HepG2 (cell line): ENCODE measurements around the gene SLC22A23. TPM values are rescaled to one million over a fixed set of nuclear protein-coding genes. Genes with fewer than 3 reads are reported as not detected.
A peak's percentile ranks its signal among the peaks of the same experiment; 100 is the strongest.

ENCODE experiments used
- DR1 ChIP-seq: sonication (generic); formaldehyde crosslinking; IDR thresholded peaks from 2 replicates; pipeline ENCODE4 v1.8.0; 2021; ENCODE audit warnings: mild to moderate bottlenecking, missing genetic modification reagents, inconsistent platforms
- ELF4 ChIP-seq: sonication (generic); formaldehyde crosslinking; IDR thresholded peaks from 2 replicates; pipeline ENCODE4 v1.5.0; 2020; ENCODE audit warnings: missing genetic modification reagents, mild to moderate bottlenecking, moderate library complexity, borderline replicate concordance
- GTF3A ChIP-seq: sonication (generic); formaldehyde crosslinking; conservative IDR thresholded peaks from 2 replicates; pipeline ENCODE4 v1.4.0; 2020; ENCODE audit warnings: mild to moderate bottlenecking, missing genetic modification reagents
- MAFK ChIP-seq, 2 experiments: IDR thresholded peaks in 1 of 2; conservative IDR thresholded peaks in 1 of 2; 2 replicates each; pipeline ENCODE4 v1.6.1; 2011; ENCODE audit warnings: improper control_type of control experiment in 2 of 2, low read length in 2 of 2
- MXI1 ChIP-seq: IDR thresholded peaks from 3 replicates; pipeline ENCODE4 v1.6.1; 2012; ENCODE audit warnings: low read depth, low read length, inconsistent platforms, borderline replicate concordance
- NCOA2 ChIP-seq: sonication (generic); formaldehyde crosslinking; IDR thresholded peaks from 2 replicates; pipeline ENCODE4 v1.8.0; 2022; ENCODE audit warnings: inconsistent platforms
- RORA ChIP-seq: sonication (generic); formaldehyde crosslinking; IDR thresholded peaks from 2 replicates; pipeline ENCODE4 v1.5.0; 2020; ENCODE audit warnings: mild to moderate bottlenecking, missing genetic modification reagents, moderate library complexity
- ZNF317 ChIP-seq: sonication (generic); formaldehyde crosslinking; IDR thresholded peaks from 2 replicates; pipeline ENCODE4 v1.5.0; 2020; ENCODE audit warnings: mild to moderate bottlenecking, missing genetic modification reagents
- ZNF737 ChIP-seq: sonication (generic); formaldehyde crosslinking; IDR thresholded peaks from 2 replicates; pipeline ENCODE4 v1.5.0; 2020; ENCODE audit warnings: missing genetic modification reagents, mild to moderate bottlenecking, borderline replicate concordance
- ZSCAN21 ChIP-seq: sonication (generic); formaldehyde crosslinking; IDR thresholded peaks from 2 replicates; pipeline ENCODE4 v1.8.0; 2022; ENCODE audit warnings: mild to moderate bottlenecking, missing genetic modification reagents, moderate library complexity, borderline replicate concordance
- polyA plus RNA-seq, 8 experiments: library from polyadenylated mRNA; depleted of rRNA in 3 of 8; stranded (reverse) in 7 of 8; unstranded in 1 of 8; fragments of >200 nt; fragmentation: Illumina TruSeq in 4 of 8; extraction: Trizol in 4 of 8; gene quantifications; 2 replicates each; pipeline versions ENCODE4 v1.2.1 to v1.2.3, GENCODE V29; 2011 to 2016; ENCODE audit warnings: low read depth in 4 of 8, missing spikeins in 1 of 8, mixed read lengths in 1 of 8; ENCODE audit not compliant: insufficient read depth in 1 of 8
- total RNA-seq, 5 experiments: library from RNA; depleted of rRNA; stranded (reverse); fragments of >200 nt; fragmentation: Illumina TruSeq; extraction: Trizol; gene quantifications; 2 replicates each; pipeline ENCODE4 v1.2.3, GENCODE V29; 2016; ENCODE audit warnings: low read depth in 1 of 5
- TF ChIP-seq, protein P1 (sequence below), 2 experiments: IDR thresholded peaks; 2 replicates each; pipeline ENCODE4 v1.6.1; 2011 to 2012; ENCODE audit warnings: low read length in 2 of 2, borderline replicate concordance in 1 of 2, low read depth in 1 of 2, mild to moderate bottlenecking in 1 of 2, moderate library complexity in 1 of 2
- TF ChIP-seq, protein P2 (sequence below): sonication (generic); formaldehyde crosslinking; IDR thresholded peaks from 2 replicates; pipeline ENCODE4 v1.4.0; 2020; ENCODE audit warnings: missing genetic modification reagents
- TF ChIP-seq, protein P3 (sequence below): sonication (generic); formaldehyde crosslinking; conservative IDR thresholded peaks from 2 replicates; pipeline ENCODE4 v1.4.0; 2020; ENCODE audit warnings: missing genetic modification reagents

The SLC22A23 gene
- total and polyA plus RNA-seq, 2 of the 13 experiments (the other 11 are each of a cell fraction or from before 2014, with no cell fraction given), result 11.8 to 17.5 TPM

DNA sequence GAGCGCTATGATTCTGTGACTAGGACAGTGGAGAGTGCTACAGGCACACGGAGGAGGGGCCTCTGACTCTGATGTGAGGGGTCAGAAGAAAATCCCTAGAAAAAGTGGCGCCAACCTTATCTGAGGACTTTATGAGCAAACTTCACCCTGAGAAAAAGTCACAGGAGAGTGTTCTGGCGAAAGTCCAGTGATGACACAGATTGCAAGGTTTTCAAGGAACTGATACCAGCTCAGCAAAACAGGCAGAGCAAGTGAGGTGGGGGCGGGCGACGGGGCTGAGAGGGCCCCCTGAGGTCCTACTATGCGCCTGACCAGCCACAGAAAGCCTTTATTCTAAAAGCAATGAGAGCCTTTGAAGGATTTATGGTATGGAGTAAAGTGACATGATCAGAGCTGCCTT, 73.3 kb downstream of the SLC22A23 start (continued):
- peak; percentile 48 to 51; a peak in 3 of 4 replicates for TF ChIP-seq MAFK (conservative IDR thresholded peaks at IDR 0.05 in 1 of 2, IDR thresholded peaks at IDR 0.05 in 1 of 2; ENCODE audit: low read length in 2 of 2)
- TF ChIP-seq ELF4 (CRISPR knock-in tag), result no peak
- TF ChIP-seq, protein P1, sequence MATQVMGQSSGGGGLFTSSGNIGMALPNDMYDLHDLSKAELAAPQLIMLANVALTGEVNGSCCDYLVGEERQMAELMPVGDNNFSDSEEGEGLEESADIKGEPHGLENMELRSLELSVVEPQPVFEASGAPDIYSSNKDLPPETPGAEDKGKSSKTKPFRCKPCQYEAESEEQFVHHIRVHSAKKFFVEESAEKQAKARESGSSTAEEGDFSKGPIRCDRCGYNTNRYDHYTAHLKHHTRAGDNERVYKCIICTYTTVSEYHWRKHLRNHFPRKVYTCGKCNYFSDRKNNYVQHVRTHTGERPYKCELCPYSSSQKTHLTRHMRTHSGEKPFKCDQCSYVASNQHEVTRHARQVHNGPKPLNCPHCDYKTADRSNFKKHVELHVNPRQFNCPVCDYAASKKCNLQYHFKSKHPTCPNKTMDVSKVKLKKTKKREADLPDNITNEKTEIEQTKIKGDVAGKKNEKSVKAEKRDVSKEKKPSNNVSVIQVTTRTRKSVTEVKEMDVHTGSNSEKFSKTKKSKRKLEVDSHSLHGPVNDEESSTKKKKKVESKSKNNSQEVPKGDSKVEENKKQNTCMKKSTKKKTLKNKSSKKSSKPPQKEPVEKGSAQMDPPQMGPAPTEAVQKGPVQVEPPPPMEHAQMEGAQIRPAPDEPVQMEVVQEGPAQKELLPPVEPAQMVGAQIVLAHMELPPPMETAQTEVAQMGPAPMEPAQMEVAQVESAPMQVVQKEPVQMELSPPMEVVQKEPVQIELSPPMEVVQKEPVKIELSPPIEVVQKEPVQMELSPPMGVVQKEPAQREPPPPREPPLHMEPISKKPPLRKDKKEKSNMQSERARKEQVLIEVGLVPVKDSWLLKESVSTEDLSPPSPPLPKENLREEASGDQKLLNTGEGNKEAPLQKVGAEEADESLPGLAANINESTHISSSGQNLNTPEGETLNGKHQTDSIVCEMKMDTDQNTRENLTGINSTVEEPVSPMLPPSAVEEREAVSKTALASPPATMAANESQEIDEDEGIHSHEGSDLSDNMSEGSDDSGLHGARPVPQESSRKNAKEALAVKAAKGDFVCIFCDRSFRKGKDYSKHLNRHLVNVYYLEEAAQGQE (IDR thresholded peaks at IDR 0.05; ENCODE audit: borderline replicate concordance in 1 of 2, low read depth in 1 of 2, low read length in 2 of 2), result no peak; a peak in 1 of 4 replicates
- peak; percentile 41; the same call in 1 of the 2 replicates for TF ChIP-seq NCOA2 (CRISPR knock-in tag)
- no peak for TF ChIP-seq ZNF317 (CRISPR knock-in tag)
- no peak for TF ChIP-seq ZNF737 (CRISPR knock-in tag)
- no peak for TF ChIP-seq GTF3A (CRISPR knock-in tag)
- no peak for TF ChIP-seq MXI1
- TF ChIP-seq, protein P2, sequence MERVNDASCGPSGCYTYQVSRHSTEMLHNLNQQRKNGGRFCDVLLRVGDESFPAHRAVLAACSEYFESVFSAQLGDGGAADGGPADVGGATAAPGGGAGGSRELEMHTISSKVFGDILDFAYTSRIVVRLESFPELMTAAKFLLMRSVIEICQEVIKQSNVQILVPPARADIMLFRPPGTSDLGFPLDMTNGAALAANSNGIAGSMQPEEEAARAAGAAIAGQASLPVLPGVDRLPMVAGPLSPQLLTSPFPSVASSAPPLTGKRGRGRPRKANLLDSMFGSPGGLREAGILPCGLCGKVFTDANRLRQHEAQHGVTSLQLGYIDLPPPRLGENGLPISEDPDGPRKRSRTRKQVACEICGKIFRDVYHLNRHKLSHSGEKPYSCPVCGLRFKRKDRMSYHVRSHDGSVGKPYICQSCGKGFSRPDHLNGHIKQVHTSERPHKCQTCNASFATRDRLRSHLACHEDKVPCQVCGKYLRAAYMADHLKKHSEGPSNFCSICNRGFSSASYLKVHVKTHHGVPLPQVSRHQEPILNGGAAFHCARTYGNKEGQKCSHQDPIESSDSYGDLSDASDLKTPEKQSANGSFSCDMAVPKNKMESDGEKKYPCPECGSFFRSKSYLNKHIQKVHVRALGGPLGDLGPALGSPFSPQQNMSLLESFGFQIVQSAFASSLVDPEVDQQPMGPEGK (CRISPR knock-in tag), result peak; percentile 91
- TF ChIP-seq, protein P3, sequence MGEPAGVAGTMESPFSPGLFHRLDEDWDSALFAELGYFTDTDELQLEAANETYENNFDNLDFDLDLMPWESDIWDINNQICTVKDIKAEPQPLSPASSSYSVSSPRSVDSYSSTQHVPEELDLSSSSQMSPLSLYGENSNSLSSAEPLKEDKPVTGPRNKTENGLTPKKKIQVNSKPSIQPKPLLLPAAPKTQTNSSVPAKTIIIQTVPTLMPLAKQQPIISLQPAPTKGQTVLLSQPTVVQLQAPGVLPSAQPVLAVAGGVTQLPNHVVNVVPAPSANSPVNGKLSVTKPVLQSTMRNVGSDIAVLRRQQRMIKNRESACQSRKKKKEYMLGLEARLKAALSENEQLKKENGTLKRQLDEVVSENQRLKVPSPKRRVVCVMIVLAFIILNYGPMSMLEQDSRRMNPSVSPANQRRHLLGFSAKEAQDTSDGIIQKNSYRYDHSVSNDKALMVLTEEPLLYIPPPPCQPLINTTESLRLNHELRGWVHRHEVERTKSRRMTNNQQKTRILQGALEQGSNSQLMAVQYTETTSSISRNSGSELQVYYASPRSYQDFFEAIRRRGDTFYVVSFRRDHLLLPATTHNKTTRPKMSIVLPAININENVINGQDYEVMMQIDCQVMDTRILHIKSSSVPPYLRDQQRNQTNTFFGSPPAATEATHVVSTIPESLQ (CRISPR knock-in tag), result no peak
- TF ChIP-seq DR1 (CRISPR knock-in tag), result no peak
- no peak for TF ChIP-seq RORA (CRISPR knock-in tag)
- TF ChIP-seq ZSCAN21 (CRISPR knock-in tag), result no peak
